GM21723 (cell line): Measurements from ENCODE around the gene QRFP.

Experiments used
- ATAC-seq: cut with Tn5 transposase; IDR thresholded peaks from one replicate; pipeline ENCODE4 v1.9.1; 2021; ENCODE audit warnings: mild to moderate bottlenecking, moderate library complexity; ENCODE audit not compliant: unreplicated experiment

The QRFP gene

DNA sequence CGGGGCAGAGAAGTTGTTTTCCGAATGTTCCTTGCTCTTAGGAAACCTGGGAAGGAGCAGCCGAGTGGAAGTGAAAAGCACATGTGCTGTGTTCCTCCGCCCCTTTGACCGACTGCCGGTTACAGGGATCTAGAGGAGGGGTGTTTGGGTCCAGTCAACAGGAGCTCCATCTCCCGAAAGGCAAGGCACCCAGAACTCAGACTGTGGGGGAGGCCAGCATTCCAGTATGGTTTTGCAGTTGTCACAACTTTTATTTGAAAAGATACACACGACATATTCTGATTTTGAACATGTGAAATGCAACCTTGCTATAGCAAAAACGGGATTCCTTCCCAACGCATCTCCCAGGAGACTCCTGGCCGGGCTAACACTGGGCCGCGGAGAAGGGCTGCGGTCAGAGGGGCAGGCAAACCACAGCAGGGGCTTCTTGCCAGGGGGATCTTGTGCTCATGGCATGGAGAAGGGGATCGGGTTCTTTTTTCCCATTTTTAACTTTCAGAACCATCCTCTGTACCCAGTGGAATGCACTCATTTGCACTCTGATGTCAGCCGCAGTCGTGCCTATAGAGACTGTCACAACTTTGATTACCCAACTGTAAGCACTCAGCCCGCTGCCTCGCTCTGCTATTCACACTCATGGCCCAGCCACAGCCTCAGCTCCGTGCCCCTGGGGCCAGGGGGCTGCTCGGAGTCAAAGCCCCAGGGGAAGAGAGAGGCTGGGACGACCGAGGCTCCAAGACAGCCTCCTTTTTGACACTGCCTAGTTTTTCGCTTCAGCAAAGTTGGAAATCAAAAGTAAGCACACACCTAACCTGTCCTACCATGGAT is 3.9 kb downstream of the QRFP start:
- ATAC-seq: no peak

- no peak for ATAC-seq
Observed at GRCh38 chr9:130891688-130892476, 4.7 kb downstream of the QRFP start.

DNA sequence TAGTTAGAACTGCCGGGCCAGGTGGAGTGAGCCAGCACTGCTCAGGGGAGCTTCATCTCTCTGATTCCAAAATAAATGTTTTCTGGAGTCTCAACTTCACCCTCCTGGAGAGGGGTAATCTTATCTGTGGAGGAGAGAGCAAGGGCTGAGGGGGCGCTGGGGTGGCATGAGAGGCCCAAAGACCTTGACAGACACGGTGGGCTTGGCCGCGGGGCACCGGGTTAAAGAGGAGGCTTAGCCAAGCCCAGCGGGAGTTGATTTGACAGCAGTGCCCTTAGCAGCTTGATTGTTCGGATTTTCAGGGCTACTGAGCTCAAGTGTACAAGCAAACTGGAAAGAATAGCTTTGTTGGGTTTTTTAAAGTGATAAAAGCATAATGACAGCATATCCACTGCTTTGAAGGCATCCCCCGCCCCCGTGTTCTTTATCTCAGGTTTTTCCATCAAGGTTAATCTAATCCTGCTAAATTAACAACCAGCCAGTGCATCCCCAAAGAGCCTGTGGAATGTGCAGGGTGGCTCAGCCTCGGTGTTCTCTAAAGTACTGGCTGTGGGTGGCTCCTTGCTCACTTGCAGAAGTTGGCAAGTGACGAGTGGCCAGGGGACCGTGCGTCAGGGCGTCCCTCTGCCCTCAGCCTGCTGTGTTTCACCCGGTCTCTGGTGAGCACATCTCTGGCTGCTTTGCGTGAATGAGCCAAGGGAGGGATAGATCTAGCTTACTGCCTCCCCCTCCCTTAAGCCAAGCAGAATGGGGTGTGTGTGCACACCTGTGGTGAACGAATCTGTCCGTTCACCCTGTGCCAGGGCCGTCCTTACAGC is 5.5 kb downstream of the QRFP start:
- ATAC-seq: no peak

DNA sequence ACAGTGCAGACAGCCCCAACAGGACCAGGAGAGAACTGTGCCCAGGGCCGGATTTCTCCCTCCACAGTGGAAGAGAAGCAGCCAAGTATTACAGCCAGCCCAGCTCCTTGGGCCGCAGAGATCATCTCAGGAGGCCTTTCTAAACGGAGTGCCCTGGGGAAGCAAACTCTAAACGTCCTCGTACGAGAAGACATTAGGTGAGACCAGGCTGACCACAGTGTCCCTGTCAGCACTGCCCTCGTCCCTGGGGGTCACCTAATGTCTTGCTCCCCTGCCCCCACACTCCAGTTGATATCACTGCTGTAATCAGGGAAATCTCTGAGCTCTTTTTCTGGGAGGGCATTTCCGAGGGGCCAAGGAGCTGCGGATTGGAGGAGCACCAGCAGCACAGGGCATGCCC is 6.5 kb downstream of the QRFP start:
- ATAC-seq: no peak

- no peak for ATAC-seq
Observed at GRCh38 chr9:130888146-130888885, 8.3 kb downstream of the QRFP start.

- no peak for ATAC-seq
Observed at GRCh38 chr9:130887494-130888144, 9.0 kb downstream of the QRFP start.

GRCh38 chr9:130886981-130887380 is 9.6 kb downstream of the QRFP start:
- ATAC-seq: no peak

DNA sequence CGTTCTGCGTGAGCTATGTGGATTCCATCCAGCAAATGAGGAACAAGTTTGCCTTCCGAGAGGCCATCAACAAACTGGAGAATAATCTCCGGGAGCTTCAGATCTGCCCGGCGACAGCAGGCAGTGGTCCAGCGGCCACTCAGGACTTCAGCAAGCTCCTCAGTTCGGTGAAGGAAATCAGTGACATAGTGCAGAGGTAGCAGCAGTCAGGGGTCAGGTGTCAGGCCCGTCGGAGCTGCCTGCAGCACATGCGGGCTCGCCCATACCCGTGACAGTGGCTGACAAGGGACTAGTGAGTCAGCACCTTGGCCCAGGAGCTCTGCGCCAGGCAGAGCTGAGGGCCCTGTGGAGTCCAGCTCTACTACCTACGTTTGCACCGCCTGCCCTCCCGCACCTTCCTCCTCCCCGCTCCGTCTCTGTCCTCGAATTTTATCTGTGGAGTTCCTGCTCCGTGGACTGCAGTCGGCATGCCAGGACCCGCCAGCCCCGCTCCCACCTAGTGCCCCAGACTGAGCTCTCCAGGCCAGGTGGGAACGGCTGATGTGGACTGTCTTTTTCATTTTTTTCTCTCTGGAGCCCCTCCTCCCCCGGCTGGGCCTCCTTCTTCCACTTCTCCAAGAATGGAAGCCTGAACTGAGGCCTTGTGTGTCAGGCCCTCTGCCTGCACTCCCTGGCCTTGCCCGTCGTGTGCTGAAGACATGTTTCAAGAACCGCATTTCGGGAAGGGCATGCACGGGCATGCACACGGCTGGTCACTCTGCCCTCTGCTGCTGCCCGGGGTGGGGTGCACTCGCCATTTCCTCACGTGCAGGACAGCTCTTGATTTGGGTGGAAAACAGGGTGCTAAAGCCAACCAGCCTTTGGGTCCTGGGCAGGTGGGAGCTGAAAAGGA is 10.9 kb downstream of the QRFP start:
- ATAC-seq: no peak

- ATAC-seq: no peak
Observed at GRCh38 chr9:130884542-130885483, 11.8 kb downstream of the QRFP start.

- ATAC-seq: no peak
Observed at GRCh38 chr9:130884111-130884531, 12.5 kb downstream of the QRFP start.

GRCh38 chr9:130883479-130883878 is 13.1 kb downstream of the QRFP start:
- ATAC-seq: no peak

GRCh38 chr9:130882696-130883225 is 13.9 kb downstream of the QRFP start:
- ATAC-seq: no peak

DNA sequence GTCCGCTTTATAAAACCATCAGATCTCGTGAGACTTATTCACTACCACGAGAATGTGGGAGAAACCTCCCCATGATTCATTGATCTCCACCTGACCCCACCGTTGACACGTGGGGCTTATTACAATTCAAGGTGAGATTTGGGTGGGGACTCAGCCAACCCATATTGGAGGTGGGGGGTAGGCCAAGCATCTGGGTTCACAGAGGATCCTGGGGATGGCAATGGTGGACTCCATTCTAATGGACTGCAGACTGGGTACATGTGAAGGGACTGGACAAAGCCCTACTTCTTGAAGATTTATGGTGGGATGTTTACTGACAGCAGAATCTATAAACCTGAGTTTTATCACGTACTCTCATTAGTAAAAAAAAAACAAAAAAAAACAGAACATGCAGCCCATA is 15.1 kb downstream of the QRFP start:
- no peak for ATAC-seq

DNA sequence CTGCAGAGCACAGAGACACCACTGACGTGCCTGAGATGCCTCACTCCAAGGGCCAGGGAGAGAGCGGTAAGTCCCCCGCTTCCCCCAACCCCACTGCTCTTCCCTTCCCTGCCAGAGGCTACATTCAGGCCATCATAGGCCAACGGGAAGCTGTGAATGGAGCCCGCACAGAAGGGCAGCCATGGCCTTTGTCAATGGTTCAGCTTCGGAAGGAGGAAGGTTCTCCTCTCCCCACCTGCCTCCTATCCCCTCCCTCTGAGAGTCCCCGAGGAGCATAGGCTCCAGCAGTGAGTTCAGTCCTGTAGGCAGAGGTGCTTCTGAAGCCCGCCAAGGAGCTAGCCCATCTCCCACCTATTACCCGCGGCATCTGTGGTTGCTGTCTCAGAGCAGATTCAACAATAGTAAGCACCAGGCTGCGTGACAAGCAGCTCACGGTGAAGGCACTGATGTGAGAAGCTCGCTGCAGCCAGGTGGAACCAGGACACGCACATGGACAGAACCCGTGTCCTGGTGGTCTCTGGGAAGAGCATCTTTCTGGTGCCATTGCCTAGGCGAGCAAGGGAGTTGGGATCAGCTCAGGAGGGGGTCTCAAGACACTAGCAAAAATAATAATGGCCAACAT is 15.9 kb downstream of the QRFP start:
- no peak for ATAC-seq

DNA sequence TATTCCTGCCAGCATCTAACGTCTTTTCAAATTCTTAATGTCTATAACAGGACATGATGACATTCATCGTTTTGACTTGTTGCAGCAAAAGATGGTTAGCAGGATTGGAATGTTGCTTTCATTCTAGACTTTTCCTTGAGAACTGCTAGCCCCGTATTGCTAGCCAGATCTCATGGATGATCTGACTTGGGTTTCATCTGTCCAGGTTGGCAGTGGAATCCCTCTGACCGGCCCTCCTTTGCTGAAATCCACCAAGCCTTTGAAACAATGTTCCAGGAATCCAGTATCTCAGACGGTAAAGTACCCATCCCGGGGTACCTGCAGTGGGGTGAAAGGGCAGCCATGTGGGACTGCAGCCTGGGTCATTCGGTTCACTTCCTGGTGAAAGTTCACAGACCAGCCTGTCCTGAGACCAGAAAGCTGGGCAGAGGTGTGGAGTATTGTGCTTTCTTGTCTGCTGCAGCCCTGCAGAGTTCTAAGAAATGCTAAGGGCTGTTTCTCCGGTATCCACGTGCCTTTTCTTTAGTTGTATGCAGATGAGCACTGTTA is 16.7 kb downstream of the QRFP start:
- no peak for ATAC-seq

GRCh38 chr9:130878295-130878694 is 18.3 kb downstream of the QRFP start:
- no peak for ATAC-seq

GRCh38 chr9:130877300-130877699 is 19.3 kb downstream of the QRFP start:
- no peak for ATAC-seq
